Testis (tissue), 3 donors: ENCODE results near the gene GALNT4. TPM values are rescaled to one million over a fixed set of nuclear protein-coding genes. Genes with fewer than 3 reads are reported as not detected.

Experiments
- DNase-seq: peaks from one replicate; pipeline ENCODE4 v3.0.0-alpha.2; 2019
- H3K27ac ChIP-seq, 2 donors: fragments of 200-600 bp; sonication (generic); one replicate each; pipeline ENCODE4 v1.5.1; 2019
- H3K27me3 ChIP-seq: fragments of 200-600 bp; sonication (generic); one replicate; pipeline ENCODE4 v1.5.1; 2019
- H3K36me3 ChIP-seq: fragments of 200-600 bp; sonication (generic); one replicate; pipeline ENCODE4 v1.5.1; 2017; ENCODE audit warnings: low read depth; ENCODE audit errors: missing control alignments
- H3K4me1 ChIP-seq: fragments of 200-600 bp; sonication (generic); one replicate; pipeline ENCODE4 v1.5.1; 2019
- H3K4me3 ChIP-seq, 2 donors: fragments of 200-600 bp; sonication (generic); one replicate each; pipeline ENCODE4 v1.5.1; 2017 to 2019
- H3K9me3 ChIP-seq: fragments of 200-600 bp; sonication (generic); one replicate; pipeline ENCODE4 v1.5.1; 2017
- POLR2A ChIP-seq: fragments of 450-650 bp; IDR thresholded peaks from one replicate; pipeline ENCODE4 v1.6.1; 2017; ENCODE audit warnings: antibody characterized with exemption, mild to moderate bottlenecking, moderate library complexity
- WGBS, 2 donors: methylation state at CpG; one replicate each; pipeline ENCODE4 v1.1.5; 2018; 5-methylcytosine and 5-hydroxymethylcytosine counted together
- intact Hi-C: fragments of 100-400 bp; cut with DNase I; formaldehyde crosslinking; loops from one replicate; pipeline ENCODE4 v1.15.1; 2023; ENCODE audit warnings: low total_unique reads
- polyA plus RNA-seq: library from polyadenylated mRNA; stranded (reverse); fragments of 350-450 nt; fragmentation: Illumina TruSeq; extraction: RNeasy Lipid Tissue Mini Kit (QIAGEN cat#74804); gene quantifications from one replicate; pipeline ENCODE4 v1.2.3, GENCODE V29; 2014; ENCODE audit warnings: low read depth, low replicate concordance; ENCODE audit not compliant: insufficient read depth
- total RNA-seq, 2 donors: library from RNA; depleted of rRNA; stranded (reverse); fragments of >200 nt; gene quantifications; one replicate each; pipeline ENCODE4 v1.2.3, GENCODE V29; 2016
- TF ChIP-seq, protein P1 (sequence below), 3 experiments: fragments of 450-650 bp in 2 of 3; fragments of 200-600 bp in 1 of 3; sonication (generic) in 1 of 3; IDR thresholded peaks; one replicate each; pipeline ENCODE4 v1.5.1; 2016 to 2019; ENCODE audit warnings: antibody characterized with exemption in 3 of 3, mild to moderate bottlenecking in 2 of 3, moderate library complexity in 1 of 3

GALNT4 gene
- total and polyA plus RNA-seq, 3 donors from 2014 or later, result 1.8 to 4.3 (median 3.4) TPM

DNA sequence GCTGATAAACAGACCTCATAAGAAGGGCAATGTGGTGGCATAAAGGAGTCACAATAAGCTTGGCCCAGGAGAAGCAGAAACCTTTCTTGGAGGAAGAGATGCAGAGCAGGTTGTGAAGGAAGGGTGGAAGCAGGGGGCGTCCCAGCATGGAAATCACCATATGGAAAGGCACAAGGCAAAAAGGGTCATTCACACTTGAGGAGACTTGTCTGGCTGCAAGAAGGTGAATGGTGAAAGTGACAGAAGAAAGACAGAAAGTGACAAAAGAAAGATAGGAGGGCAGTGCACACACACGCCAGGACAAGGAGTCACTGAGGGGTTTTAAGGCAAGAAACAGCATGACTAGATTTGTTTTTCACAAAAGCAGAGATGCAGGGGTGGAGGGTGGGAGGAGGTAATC lies 38.3 kb downstream of the GALNT4 start:
- Histone ChIP-seq H3K4me3 (no peak overlapping the region), H3K4me1 (no peaks in the 10 kb centered on the region), H3K36me3 (no peaks in the 10 kb centered on the region), H3K9me3 (no peaks in the 10 kb centered on the region), H3K27ac (no peak overlapping the region), H3K27me3 (no peaks in the 10 kb centered on the region)
- 91 to 93% methylated on average over 2 of the region's 2 CpGs for WGBS, 2 donors
- TF ChIP-seq, protein P1, sequence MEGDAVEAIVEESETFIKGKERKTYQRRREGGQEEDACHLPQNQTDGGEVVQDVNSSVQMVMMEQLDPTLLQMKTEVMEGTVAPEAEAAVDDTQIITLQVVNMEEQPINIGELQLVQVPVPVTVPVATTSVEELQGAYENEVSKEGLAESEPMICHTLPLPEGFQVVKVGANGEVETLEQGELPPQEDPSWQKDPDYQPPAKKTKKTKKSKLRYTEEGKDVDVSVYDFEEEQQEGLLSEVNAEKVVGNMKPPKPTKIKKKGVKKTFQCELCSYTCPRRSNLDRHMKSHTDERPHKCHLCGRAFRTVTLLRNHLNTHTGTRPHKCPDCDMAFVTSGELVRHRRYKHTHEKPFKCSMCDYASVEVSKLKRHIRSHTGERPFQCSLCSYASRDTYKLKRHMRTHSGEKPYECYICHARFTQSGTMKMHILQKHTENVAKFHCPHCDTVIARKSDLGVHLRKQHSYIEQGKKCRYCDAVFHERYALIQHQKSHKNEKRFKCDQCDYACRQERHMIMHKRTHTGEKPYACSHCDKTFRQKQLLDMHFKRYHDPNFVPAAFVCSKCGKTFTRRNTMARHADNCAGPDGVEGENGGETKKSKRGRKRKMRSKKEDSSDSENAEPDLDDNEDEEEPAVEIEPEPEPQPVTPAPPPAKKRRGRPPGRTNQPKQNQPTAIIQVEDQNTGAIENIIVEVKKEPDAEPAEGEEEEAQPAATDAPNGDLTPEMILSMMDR (IDR thresholded peaks at IDR 0.05), result no peak
- TF ChIP-seq POLR2A, result no peak
- intact Hi-C loops, result no loop called here
- DNase-seq, result no peak

DNA sequence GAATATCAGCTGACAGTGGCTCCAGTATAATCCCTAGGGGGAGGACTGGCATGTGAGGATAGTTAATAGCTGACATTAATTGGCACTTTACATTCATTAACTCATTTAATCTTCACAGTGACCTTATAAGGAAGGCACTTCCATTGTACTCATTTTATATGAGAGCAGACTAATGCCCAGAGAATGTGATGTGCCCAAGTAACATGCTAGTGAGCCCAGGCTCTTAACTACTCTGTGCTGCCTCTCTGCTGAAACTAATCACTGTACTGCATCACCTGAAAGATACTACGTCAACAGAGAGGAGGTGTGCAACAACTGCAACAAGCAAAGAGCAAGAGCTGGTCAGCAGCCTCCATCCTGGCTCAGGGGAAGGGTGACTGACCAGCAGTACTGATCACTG lies 40.1 kb downstream of the GALNT4 start:
- H3K36me3 ChIP-seq, result no peaks in the 10 kb centered on the region
- H3K4me1 ChIP-seq, result no peaks in the 10 kb centered on the region
- TF ChIP-seq, protein P1 (IDR thresholded peaks at IDR 0.05), result no peak
- TF ChIP-seq POLR2A, result no peak
- no peak overlapping the region for H3K27ac ChIP-seq
- H3K9me3 ChIP-seq, result no peaks in the 10 kb centered on the region
- WGBS, 2 donors, result 92% methylated on average over 1 of the region's 1 CpG
- no peak overlapping the region for H3K4me3 ChIP-seq
- no peak for DNase-seq
- intact Hi-C loops, result no loop called here
- H3K27me3 ChIP-seq, result no peaks in the 10 kb centered on the region

DNA sequence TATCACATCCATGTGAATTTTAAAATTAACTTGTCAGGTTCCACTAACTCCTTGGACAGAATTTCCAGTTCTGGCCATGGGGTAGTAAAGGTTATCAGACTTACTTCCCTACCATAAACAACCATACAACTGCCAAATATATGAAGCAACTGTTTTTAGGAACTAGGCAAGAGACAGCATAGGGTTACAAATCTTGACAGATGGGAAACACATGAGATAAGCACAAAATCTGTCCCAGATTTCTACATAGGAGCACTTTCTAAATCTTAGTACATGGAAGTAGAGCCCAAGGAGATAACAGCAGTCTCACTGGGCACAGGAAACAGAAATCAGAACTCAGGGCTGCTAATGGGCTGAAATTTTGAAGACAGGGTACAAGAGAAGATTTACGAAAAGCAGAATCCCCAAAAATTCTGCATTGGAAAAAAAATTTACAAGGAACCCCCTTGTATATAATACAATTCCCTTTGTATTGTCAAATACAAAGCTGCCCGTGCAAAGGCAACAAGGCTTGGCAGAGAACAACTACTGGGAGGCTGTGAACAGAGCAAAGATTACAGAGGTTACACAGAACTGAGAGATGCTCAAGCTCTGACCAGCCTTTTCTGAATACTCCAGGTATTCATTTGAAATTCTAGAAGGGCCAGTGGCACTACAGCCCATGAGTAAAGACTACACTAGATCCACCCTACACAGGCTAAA lies 43.2 kb downstream of the GALNT4 start:
- H3K9me3 ChIP-seq, result no peaks in the 10 kb centered on the region
- H3K36me3 ChIP-seq, result no peaks in the 10 kb centered on the region
- H3K27ac ChIP-seq, result no peak overlapping the region
- H3K4me1 ChIP-seq, result no peaks in the 10 kb centered on the region
- no peak overlapping the region for H3K4me3 ChIP-seq
- TF ChIP-seq, protein P1 (IDR thresholded peaks at IDR 0.05), result no peak
- TF ChIP-seq POLR2A, result no peak
- intact Hi-C loops, result no loop called here
- H3K27me3 ChIP-seq, result no peaks in the 10 kb centered on the region
- DNase-seq, result no peak
- 83% methylated on average over 2 of the region's 2 CpGs for WGBS, 2 donors

DNA sequence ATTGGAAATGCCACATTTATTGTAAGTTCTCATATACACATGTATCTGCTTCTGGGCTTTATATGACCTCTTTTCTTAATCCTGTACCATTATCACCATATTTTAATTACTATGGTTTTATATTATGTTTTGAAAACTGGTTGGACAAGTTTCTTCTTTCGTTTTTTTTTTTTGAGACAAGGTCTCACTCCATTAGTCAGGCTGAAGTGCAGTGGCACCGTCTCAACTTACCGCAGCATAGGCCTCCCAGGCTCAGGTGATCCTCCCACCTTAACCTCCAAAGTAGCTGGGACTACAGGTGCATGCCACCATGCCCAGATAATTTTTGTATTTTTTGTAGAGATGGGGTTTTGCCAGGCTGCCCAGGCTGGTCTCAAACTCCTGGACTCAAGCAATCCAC lies 44.6 kb downstream of the GALNT4 start:
- TF ChIP-seq POLR2A, result no peak
- TF ChIP-seq, protein P1 (IDR thresholded peaks at IDR 0.05), result no peak
- intact Hi-C loops, result loop anchor here (10.0 kb wide), 1 partner anchor 45 kb away; the partner anchor contains the start of genes GALNT4 and POC1B
- WGBS, 2 donors, result 94 to 95% methylated on average over 3 of the region's 3 CpGs
- no peak for DNase-seq
- H3K4me1 ChIP-seq, result no peaks in the 10 kb centered on the region
- H3K4me3 ChIP-seq, result no peak overlapping the region
- H3K9me3 ChIP-seq, result no peaks in the 10 kb centered on the region
- H3K36me3 ChIP-seq, result no peaks in the 10 kb centered on the region
- no peak overlapping the region for H3K27ac ChIP-seq
- no peaks in the 10 kb centered on the region for H3K27me3 ChIP-seq
